Measurements from ENCODE around the gene SUPT20H. TPM values are rescaled to one million over a fixed set of nuclear protein-coding genes. Genes with fewer than 3 reads are reported as not detected.

Gene SUPT20H
- 53.9 to 65.4 TPM (median 57.4 TPM) in 3 replicates for polyA plus RNA-seq
- polyA plus RNA-seq (2011; ENCODE audit: low read depth), result 18.1 TPM
- 34.2 and 58.5 TPM in 2 replicates for polyA plus RNA-seq (2011; cell fraction: cytosol; rRNA removed)
- 71.5 and 78.8 TPM in 2 replicates for polyA plus RNA-seq (2011; cell fraction: nucleus; rRNA removed)
- polyA plus RNA-seq (2012; ENCODE audit: low replicate concordance), result 25.2 and 32.6 TPM in 2 replicates
- 16.3 to 66.3 TPM (median 43.9 TPM) in 3 replicates for polyA minus RNA-seq
- 21.7 TPM for polyA minus RNA-seq (2011; cell fraction: cytosol; rRNA and poly(A)+ RNA removed)
- polyA minus RNA-seq (2011; cell fraction: nucleus; rRNA and poly(A)+ RNA removed), result 41.5 and 67.0 TPM in 2 replicates

GRCh38 chr13:37058910-37059847 is at the start of gene SUPT20H:
TSS of gene SUPT20H (minus strand) at chr13:37059688. CDS start at chr13:37051490, 8,198 bp downstream.
- peak; percentile 20 for FAIRE-seq
- Histone ChIP-seq H3K79me2 (ENCODE audit: control insufficient read depth, insufficient read depth, low read length) (peaks cover 37% of the 10 kb centered on the region), H3K36me3 (ENCODE audit: control insufficient read depth in 2 of 2, extremely low read depth in 1 of 2, insufficient read depth in 2 of 2, low read length in 2 of 2) (peaks cover 2 to 4% of the 10 kb centered on the region in 2 experiments)

DNA sequence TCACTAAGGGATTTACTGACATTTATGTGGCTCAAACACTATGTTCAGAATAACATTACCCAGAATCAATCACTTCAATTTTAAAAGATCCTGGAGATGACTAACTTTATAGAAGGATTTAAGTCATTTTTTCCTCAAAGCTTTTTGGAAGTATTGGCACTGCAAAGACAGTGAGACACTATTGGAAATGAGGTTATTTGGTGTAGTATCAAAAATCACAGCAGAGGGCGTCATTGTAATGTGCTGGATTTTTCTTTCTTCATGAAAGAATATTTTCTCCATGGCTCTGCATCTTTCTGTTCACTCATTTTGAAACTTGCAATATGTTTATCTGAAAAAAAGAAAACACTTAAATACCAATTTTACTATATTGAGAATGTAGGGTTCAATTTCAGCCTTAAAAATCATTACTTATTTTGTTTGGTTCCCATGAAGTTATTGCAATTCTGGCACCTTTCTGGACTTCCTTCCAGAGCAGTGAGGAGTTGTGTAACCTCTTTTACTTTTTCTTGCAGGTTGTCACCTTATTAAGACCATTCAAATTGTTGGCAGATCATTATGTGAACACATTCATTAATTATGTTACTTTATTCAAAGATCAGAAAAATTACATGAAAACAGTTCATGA is 49.7 kb upstream of the SUPT20H start:
- Histone ChIP-seq H3K4me3 (ENCODE audit: control insufficient read depth in 2 of 3, extremely low read depth in 1 of 3, insufficient read depth in 2 of 3, low read depth in 1 of 3, low read length in 3 of 3) (no peak overlapping the region), H3K4me1 (ENCODE audit: control insufficient read depth, extremely low read depth, insufficient read depth, low read length) (no peaks in the 10 kb centered on the region), H3K9me3 (ENCODE audit: control insufficient read depth, low read depth, low read length) (no peaks in the 10 kb centered on the region), H3K9ac (ENCODE audit: control insufficient read depth, extremely low read depth, insufficient read depth, low read length) (no peak overlapping the region), H3K27me3 (ENCODE audit: control insufficient read depth, extremely low read depth, insufficient read depth, low read length) (no peaks in the 10 kb centered on the region), H3K36me3 (ENCODE audit: control insufficient read depth in 2 of 2, extremely low read depth in 1 of 2, insufficient read depth in 2 of 2, low read length in 2 of 2) (no peaks in the 10 kb centered on the region), H3K27ac (ENCODE audit: control insufficient read depth, insufficient read depth, low read length) (no peak overlapping the region), H4K20me1 (ENCODE audit: control insufficient read depth, extremely low read depth, insufficient read depth, low read length) (no peaks in the 10 kb centered on the region), H3K9me1 (ENCODE audit: control insufficient read depth, extremely low read depth, insufficient read depth, low read length) (no peaks in the 10 kb centered on the region), H3K79me2 (ENCODE audit: control insufficient read depth, insufficient read depth, low read length) (no peaks in the 10 kb centered on the region), H3K4me2 (ENCODE audit: control insufficient read depth, extremely low read depth, insufficient read depth, low read depth, low read length) (no peak overlapping the region), H2AFZ (ENCODE audit: control insufficient read depth, low read length) (no peak overlapping the region)
- peak; percentile 2 for DNase-seq (ENCODE audit: low read depth, low spot score)
- FAIRE-seq, result no peak
- TF ChIP-seq EZH2 (IDR thresholded peaks at IDR 0.05; ENCODE audit: low read length), result no peak
- TF ChIP-seq, protein P1, sequence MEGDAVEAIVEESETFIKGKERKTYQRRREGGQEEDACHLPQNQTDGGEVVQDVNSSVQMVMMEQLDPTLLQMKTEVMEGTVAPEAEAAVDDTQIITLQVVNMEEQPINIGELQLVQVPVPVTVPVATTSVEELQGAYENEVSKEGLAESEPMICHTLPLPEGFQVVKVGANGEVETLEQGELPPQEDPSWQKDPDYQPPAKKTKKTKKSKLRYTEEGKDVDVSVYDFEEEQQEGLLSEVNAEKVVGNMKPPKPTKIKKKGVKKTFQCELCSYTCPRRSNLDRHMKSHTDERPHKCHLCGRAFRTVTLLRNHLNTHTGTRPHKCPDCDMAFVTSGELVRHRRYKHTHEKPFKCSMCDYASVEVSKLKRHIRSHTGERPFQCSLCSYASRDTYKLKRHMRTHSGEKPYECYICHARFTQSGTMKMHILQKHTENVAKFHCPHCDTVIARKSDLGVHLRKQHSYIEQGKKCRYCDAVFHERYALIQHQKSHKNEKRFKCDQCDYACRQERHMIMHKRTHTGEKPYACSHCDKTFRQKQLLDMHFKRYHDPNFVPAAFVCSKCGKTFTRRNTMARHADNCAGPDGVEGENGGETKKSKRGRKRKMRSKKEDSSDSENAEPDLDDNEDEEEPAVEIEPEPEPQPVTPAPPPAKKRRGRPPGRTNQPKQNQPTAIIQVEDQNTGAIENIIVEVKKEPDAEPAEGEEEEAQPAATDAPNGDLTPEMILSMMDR (optimal IDR thresholded peaks at IDR 0.05 in 1 of 3, IDR thresholded peaks at IDR 0.05 in 1 of 3, conservative IDR thresholded peaks at IDR 0.05 in 1 of 3; ENCODE audit: extremely low read depth in 1 of 3, insufficient read depth in 2 of 3, low read length in 3 of 3), result peak in 2 of 3 experiments; percentile 47 to 52
- dilution Hi-C loops (cut with MboI; ENCODE audit: extremely low pct_ligation_motif_present, low sequenced_read_pairs), result no loop called here

More at GRCh38 chr13:37058910-37059847, at the start of gene SUPT20H:
- peak within 1 kb of the TSS; percentile 85 for H2AFZ ChIP-seq (ENCODE audit: control insufficient read depth, low read length)
- peak within 1 kb of the TSS; percentile 92 for H3K27ac ChIP-seq (ENCODE audit: control insufficient read depth, insufficient read depth, low read length)
- H3K4me3 ChIP-seq (ENCODE audit: control insufficient read depth in 2 of 3, extremely low read depth in 1 of 3, insufficient read depth in 2 of 3, low read depth in 1 of 3, low read length in 3 of 3), result peak within 1 kb of the TSS; percentile 83 to 92 (median 84)
- peak within 1 kb of the TSS; percentile 93 for H3K9ac ChIP-seq (ENCODE audit: control insufficient read depth, extremely low read depth, insufficient read depth, low read length)
- H3K27me3 ChIP-seq (ENCODE audit: control insufficient read depth, extremely low read depth, insufficient read depth, low read length), result no peaks in the 10 kb centered on the region
- dilution Hi-C loops (cut with MboI; ENCODE audit: extremely low pct_ligation_motif_present, low sequenced_read_pairs), result no loop called here
- H3K9me3 ChIP-seq (ENCODE audit: control insufficient read depth, low read depth, low read length), result no peaks in the 10 kb centered on the region
- no peaks in the 10 kb centered on the region for H3K9me1 ChIP-seq (ENCODE audit: control insufficient read depth, extremely low read depth, insufficient read depth, low read length)
- H3K4me2 ChIP-seq (ENCODE audit: control insufficient read depth, extremely low read depth, insufficient read depth, low read depth, low read length), result peak within 1 kb of the TSS; percentile 92
- no peak for TF ChIP-seq EZH2 (IDR thresholded peaks at IDR 0.05; ENCODE audit: low read length)
- DNase-seq (ENCODE audit: low read depth, low spot score), result peak; percentile 2
- H3K4me1 ChIP-seq (ENCODE audit: control insufficient read depth, extremely low read depth, insufficient read depth, low read length), result peaks cover 5% of the 10 kb centered on the region
- H4K20me1 ChIP-seq (ENCODE audit: control insufficient read depth, extremely low read depth, insufficient read depth, low read length), result no peaks in the 10 kb centered on the region

Measured in keratinocyte (primary cell).